Activated naive CD4-positive, alpha-beta T cell treated with anti-CD3 and anti-CD28 coated beads, Interleukin-2, amount 50 U/mL, for 72 hours (primary cell): ENCODE measurements around the gene MYPN. TPM values are rescaled to one million over a fixed set of nuclear protein-coding genes. Genes with fewer than 3 reads are reported as not detected.
A peak's percentile ranks its signal among the peaks of the same experiment; 100 is the strongest.
"Not testable (repeated sequence)": the region's sequence is repeated elsewhere in the genome, so short reads cannot be mapped to it uniquely, and the experiment has no call there.

Experiments
- ATAC-seq, 2 donors: fragments of 150-1000 bp; cut with Tn5 transposase; 2 replicates each; pipeline ENCODE4 v1.10.0; 2021; ENCODE audit warnings: mild to moderate bottlenecking in 2 of 2, moderate library complexity in 2 of 2
- DNase-seq, 2 donors: peaks; one replicate each; pipeline ENCODE4 v3.0.0; 2021 to 2022; ENCODE audit warnings: low spot score in 2 of 2
- H3K27ac Mint-ChIP-seq, 2 donors: one replicate each; pipeline ENCODE4 v1.8.0; 2022; ENCODE audit warnings: mild to moderate bottlenecking in 2 of 2, mixed read lengths in 2 of 2
- H3K36me3 Mint-ChIP-seq, 2 donors: one replicate each; pipeline ENCODE4 v1.8.0; 2022; ENCODE audit warnings: mixed read lengths in 2 of 2
- H3K9me3 Mint-ChIP-seq, 2 donors: one replicate each; pipeline ENCODE4 v1.8.0; 2022; ENCODE audit warnings: mixed read lengths in 2 of 2
- total RNA-seq, 2 donors: library from RNA; stranded (reverse); gene quantifications; one replicate each; pipeline ENCODE4 v1.2.3, GENCODE V29; 2022

Gene MYPN
- not detected for total RNA-seq

DNA sequence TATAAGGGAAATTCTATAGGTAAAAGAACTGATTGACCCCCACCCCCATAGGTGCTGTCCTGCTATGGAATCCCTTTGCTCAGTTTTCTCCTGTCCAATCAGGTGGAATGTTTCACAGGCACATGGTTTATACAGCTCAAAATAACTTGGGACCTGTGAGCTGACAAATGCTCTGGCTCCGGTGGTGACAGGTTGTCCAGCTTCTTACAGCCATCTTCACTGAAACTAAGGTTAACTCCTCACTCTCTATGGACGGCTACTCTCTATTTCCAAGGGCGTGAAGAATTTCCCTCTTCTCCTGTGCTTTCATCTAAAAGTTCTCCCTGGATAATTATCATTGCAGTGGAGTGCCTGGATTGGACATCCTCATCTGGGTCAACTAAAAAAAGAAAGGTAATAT is at the start of gene MYPN:
Gene MYPN, plus strand, starts transcription at position 158 of the 400 bp plus-strand sequence. CDS start 11,951 bp downstream, outside the sequence.
- Mint-ChIP-seq H3K36me3 (no peaks in the 10 kb centered on the region), H3K27ac (no peak within 1 kb of the TSS), H3K9me3 (no peaks in the 10 kb centered on the region)
- DNase-seq (no peak), ATAC-seq (no peak)

- ATAC-seq: no peak
- H3K9me3 Mint-ChIP-seq: no peaks in the 10 kb centered on the region
- H3K27ac Mint-ChIP-seq: peak overlapping the region in 1 of 2 donors; percentile 55
- H3K36me3 Mint-ChIP-seq: peaks cover 7 to 33% of the 10 kb centered on the region in 2 donors
- DNase-seq: no peak
Measured at GRCh38 chr10:68067029-68067428, 42.3 kb upstream of the MYPN start.

- Mint-ChIP-seq H3K36me3 (peaks cover 7 to 33% of the 10 kb centered on the region in 2 donors), H3K9me3 (no peaks in the 10 kb centered on the region), H3K27ac (no peak overlapping the region)
- DNase-seq (no peak), ATAC-seq (no peak)
Measured at GRCh38 chr10:68067508-68067907, 41.8 kb upstream of the MYPN start.

- no peak for ATAC-seq
- no peak for DNase-seq
- peaks cover 20 to 33% of the 10 kb centered on the region in 2 donors for H3K36me3 Mint-ChIP-seq
- peak overlapping the region; percentile 95 to 98 for H3K27ac Mint-ChIP-seq
- no peaks in the 10 kb centered on the region for H3K9me3 Mint-ChIP-seq
Measured at GRCh38 chr10:68073631-68074030, 35.7 kb upstream of the MYPN start.

DNA sequence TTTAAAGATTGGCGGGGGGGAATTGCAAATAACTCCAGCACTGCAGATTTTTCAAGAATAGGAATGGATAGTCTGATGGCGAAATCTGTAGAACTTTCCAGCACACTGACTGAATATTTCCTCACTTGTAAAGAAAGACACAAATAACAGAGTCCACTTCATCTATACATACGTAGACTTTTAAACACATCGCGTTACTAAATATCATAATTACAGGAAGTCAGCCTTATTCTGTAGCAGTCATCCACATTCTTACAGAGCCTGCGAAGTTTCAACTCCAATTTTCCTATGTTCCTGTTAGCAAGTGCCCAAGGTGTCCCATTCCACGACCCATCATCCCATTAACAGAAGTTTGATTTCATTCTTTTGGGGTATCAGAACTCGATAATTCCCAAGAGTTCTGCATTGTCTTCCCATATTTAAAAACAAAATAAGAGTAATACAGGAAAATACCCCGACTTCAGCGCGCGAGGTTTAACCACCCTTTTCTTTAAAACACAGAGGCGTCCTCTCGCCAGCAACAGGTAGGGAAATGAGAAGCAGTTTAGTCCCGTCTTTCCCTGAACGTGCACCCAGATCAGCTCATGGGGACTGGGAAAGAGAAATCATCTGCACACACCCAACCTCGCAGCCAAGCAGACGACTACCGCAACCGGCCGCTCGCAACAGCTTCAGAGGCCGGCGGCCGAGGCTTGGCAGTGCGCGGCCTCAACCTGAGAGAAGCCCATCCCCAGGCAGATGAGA is 35.1 kb upstream of the MYPN start:
- peak overlapping the region; percentile 95 to 98 for H3K27ac Mint-ChIP-seq
- H3K9me3 Mint-ChIP-seq: no peaks in the 10 kb centered on the region
- H3K36me3 Mint-ChIP-seq: peaks cover 20 to 33% of the 10 kb centered on the region in 2 donors
- ATAC-seq (no peak), DNase-seq (no peak)

DNA sequence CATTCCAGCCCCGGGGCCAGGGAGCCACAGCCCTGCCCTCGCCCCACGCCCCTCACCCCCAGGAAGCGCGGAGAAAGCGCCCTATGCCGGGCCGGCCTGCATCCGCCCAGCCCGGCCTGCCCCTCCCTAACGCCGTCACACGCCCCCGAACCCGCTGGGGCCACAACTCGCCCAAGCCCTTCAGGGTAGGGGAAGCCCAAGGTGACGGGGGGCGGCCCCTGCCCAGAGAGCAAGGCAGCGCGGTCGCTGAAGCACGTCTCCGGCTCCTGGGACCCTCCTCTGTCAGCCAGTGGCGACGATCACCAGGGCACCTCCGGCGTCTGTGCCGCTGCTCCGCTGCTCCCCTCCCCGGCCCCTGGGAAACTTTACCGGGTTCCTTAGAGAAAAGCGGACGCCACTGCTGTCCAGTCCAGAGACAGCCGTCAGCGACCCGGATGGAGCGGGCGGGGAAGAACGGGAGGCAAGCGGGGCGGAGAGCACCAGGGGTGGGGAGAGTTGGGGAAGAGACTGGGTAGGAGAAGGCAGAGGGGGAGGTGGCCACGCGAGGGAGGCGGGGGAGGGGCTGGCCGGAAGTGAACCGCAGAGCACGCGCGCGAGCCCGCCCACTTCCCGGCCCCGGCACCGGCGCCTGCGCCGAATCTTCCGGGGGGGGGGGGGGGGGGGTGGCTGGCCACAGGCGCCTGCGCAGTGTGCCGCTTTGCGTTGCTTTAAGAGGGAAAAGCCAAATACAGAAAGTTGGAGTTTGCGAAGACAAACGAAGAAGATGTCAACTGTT is 34.3 kb upstream of the MYPN start, which contains the start of gene HERC4:
Gene HERC4, minus strand, starts transcription at position 509 of the 775 bp plus-strand sequence. CDS start 2,175 bp downstream, outside the sequence.
- peak; percentile 90 to 92 for ATAC-seq
- H3K9me3 Mint-ChIP-seq: no peaks in the 10 kb centered on the region
- peak within 1 kb of the TSS; percentile 95 to 98 for H3K27ac Mint-ChIP-seq
- peak; percentile 82 to 89 for DNase-seq
- peaks cover 20 to 33% of the 10 kb centered on the region in 2 donors for H3K36me3 Mint-ChIP-seq

- Mint-ChIP-seq H3K36me3 (peaks cover 19 to 32% of the 10 kb centered on the region in 2 donors), H3K9me3 (no peaks in the 10 kb centered on the region), H3K27ac (peak overlapping the region in 1 of 2 donors; percentile 98)
- ATAC-seq: no peak
- DNase-seq: no peak
Measured at GRCh38 chr10:68075550-68076004, 33.7 kb upstream of the MYPN start.

DNA sequence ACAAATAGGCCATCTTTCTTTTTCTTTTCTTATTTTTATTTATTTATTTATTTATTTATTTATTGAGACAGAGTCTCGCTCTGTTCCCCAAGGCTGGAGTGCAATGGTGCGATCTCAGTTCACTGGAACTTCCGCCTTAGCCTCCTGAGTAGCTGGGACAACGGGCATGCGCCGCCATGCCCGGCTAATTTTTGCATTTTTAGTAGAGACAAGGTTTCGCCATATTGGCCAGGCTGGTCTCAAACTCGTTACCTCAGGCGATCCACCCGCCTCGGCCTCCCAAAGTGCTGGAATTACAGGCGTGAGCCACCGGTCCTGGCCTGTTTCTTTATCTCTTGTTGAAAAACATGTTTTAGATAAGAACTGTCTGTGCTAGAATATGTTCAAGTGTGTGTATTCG is 33.2 kb upstream of the MYPN start:
- not testable (repeated sequence) for DNase-seq, H3K9me3 Mint-ChIP-seq, ATAC-seq, H3K27ac Mint-ChIP-seq
- H3K36me3 Mint-ChIP-seq: peaks cover 14 to 27% of the 10 kb centered on the region in 2 donors

DNA sequence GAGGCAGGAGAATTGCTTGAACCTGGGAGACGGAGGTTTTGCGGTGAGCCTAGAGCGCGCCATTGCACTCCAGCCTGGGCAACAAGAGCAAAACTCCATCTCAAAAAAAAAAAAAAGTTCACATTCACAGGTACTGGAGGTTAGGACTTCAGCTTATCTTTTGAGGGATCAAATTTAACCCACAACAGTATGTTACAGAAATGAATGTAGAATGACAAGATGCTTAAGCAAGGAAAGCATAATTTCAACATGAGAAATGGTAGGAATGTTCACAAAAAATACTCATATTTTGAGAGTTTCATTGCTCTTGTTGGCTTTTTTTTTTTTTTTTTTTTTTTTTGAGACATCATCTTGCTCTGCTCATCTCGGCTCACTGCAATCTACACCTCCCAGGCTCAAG is 32.3 kb upstream of the MYPN start:
- DNase-seq: no peak
- Mint-ChIP-seq H3K27ac (no peak overlapping the region), H3K9me3 (no peaks in the 10 kb centered on the region), H3K36me3 (peaks cover 13 to 20% of the 10 kb centered on the region in 2 donors)
- no peak for ATAC-seq

- DNase-seq (no peak), ATAC-seq (no peak)
- Mint-ChIP-seq H3K36me3 (peaks cover 2% of the 10 kb centered on the region in 2 donors), H3K27ac (no peak overlapping the region), H3K9me3 (no peaks in the 10 kb centered on the region)
Measured at GRCh38 chr10:68079434-68079833, 29.9 kb upstream of the MYPN start.

DNA sequence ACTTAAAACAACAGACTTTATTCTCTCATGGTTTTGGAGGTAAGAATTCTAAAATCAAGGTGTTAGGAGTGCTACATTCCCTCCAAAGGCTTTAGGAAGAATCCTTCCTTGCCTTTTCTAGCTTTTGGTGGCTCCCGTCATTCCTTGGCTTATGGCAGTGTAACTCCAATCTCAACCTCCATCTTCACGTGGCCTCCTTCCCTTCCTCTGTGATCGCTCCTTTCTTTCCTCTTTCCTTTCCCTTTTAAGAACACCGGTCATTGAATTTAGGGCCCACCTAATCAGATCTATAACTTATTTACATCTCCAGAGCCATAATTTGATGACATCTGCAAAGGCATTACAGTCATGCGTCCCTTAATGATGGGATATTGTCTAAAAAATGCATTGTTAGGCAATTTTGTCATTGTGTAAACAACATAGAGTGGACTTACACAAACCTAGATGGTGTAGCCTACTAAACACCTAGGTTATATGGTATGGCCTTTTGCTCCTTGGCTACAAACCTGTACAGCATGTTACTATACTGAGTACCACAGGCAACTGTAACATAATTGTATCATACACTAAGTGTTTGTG is 28.3 kb upstream of the MYPN start:
- H3K27ac Mint-ChIP-seq: no peak overlapping the region
- ATAC-seq (no peak), DNase-seq (no peak)
- no peaks in the 10 kb centered on the region for H3K9me3 Mint-ChIP-seq
- H3K36me3 Mint-ChIP-seq: no peaks in the 10 kb centered on the region

DNA sequence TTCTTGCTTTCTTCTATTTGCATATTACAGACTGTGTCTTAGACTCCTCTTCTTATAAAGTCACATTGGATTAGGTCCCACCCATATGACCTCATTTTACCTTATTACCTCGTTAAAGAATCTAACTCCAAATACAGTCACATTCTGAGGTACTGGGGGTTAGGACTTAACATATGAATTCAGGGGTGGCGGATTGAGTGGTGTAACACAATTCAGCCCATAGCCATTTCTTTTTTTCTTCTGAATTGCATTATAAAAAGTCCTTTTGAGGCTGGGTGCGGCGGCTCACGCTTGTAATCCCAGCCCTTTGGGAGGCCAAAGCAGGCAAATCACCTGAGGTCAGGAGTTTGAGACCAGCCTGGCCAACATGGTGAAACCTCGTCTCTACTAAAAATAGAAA is 27.4 kb upstream of the MYPN start:
- H3K36me3 Mint-ChIP-seq: no peaks in the 10 kb centered on the region
- no peaks in the 10 kb centered on the region for H3K9me3 Mint-ChIP-seq
- DNase-seq: no peak
- no peak overlapping the region for H3K27ac Mint-ChIP-seq
- ATAC-seq: no peak

- no peaks in the 10 kb centered on the region for H3K9me3 Mint-ChIP-seq
- H3K27ac Mint-ChIP-seq: no peak overlapping the region
- ATAC-seq (no peak), DNase-seq (no peak)
- H3K36me3 Mint-ChIP-seq: no peaks in the 10 kb centered on the region
Measured at GRCh38 chr10:68082872-68083271, 26.4 kb upstream of the MYPN start.

DNA sequence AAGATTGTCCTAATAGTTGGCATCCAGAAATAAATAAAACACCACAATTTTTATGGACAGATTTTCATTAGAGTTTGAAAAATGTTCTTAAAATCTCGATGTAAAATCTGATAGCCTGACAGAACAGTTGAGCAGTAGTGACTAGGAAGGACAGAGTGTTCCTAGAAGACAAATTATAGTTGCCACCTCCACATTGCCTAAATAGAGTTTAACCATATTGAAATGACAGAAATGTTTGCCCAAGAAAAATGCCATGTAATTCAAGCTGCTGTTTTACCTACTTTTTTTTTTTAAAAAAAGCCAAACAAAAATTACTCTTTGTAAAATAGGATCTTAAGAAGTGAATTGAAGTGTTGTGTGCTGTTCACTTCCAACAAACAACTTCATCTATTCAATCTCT is 25.3 kb upstream of the MYPN start:
- H3K27ac Mint-ChIP-seq: no peak overlapping the region
- no peaks in the 10 kb centered on the region for H3K9me3 Mint-ChIP-seq
- ATAC-seq: no peak
- no peak for DNase-seq
- no peaks in the 10 kb centered on the region for H3K36me3 Mint-ChIP-seq

DNA sequence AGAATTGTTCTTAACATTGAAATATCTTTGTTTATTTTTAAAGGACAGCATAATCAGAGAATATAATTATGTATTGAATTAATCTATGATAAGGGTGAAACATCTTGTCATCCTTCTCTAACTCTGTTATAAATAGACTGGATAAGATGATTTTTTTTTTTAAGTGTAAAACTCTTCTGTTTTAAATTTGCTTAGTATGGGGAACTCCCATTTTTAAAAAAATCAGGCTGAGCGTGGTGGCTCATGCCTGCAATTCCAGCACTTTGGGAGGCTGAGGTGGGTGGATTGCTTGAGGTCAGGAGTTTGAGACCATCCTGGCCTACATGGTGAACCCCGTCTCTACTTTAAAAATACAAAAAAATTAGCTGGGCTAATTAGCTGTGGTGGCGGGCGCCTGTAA is 24.8 kb upstream of the MYPN start:
- no peak overlapping the region for H3K27ac Mint-ChIP-seq
- H3K36me3 Mint-ChIP-seq: no peaks in the 10 kb centered on the region
- DNase-seq (no peak), ATAC-seq (no peak)
- H3K9me3 Mint-ChIP-seq: no peaks in the 10 kb centered on the region

- ATAC-seq (no peak), DNase-seq (no peak)
- no peaks in the 10 kb centered on the region for H3K36me3 Mint-ChIP-seq
- no peak overlapping the region for H3K27ac Mint-ChIP-seq
- no peaks in the 10 kb centered on the region for H3K9me3 Mint-ChIP-seq
Measured at GRCh38 chr10:68086011-68086410, 23.3 kb upstream of the MYPN start.
